BJ (cell line): ENCODE measurements around the gene RNF144B. TPM values are rescaled to one million over a fixed set of nuclear protein-coding genes. Genes with fewer than 3 reads are reported as not detected.
A peak's percentile ranks its signal among the peaks of the same experiment; 100 is the strongest.

Source experiments
- CTCF ChIA-PET: fragments of 350-600 bp; formaldehyde crosslinking; extraction: SDS; loops from one replicate; lab custom pipeline; 2021; ENCODE audit warnings: antibody characterized with exemption, inconsistent platforms; lab: Yijun Ruan, JAX
- POLR2A ChIA-PET: fragments of 300-600 bp; sonication (Branson Sonifier 250); formaldehyde crosslinking; extraction: SDS; loops from one replicate; lab custom pipeline; 2021; ENCODE audit warnings: antibody characterized with exemption; lab: Charles Lee
- DNase-seq: peaks from one replicate; pipeline ENCODE4 v3.0.0-alpha.2; 2011; ENCODE audit warnings: low read depth
- H3K27me3 ChIP-seq: 2 replicates; pipeline ENCODE4 v1.6.0; 2011; ENCODE audit warnings: low read length; ENCODE audit not compliant: control insufficient read depth, insufficient read depth
- H3K36me3 ChIP-seq: 2 replicates; pipeline ENCODE4 v1.5.1; 2011; ENCODE audit warnings: low read length; ENCODE audit not compliant: control insufficient read depth, insufficient read depth
- H3K4me3 ChIP-seq: 2 replicates; pipeline ENCODE4 v1.5.1; 2011; ENCODE audit warnings: low read depth, mild to moderate bottlenecking, control low read depth, low read length
- polyA plus RNA-seq: library from polyadenylated mRNA; depleted of rRNA; stranded (reverse); fragments of >200 nt; gene quantifications from 2 replicates; pipeline ENCODE4 v1.2.3, GENCODE V29; 2011
- TF ChIP-seq, protein P1 (sequence below): IDR thresholded peaks from 2 replicates; pipeline ENCODE4 v1.5.1; 2011; ENCODE audit warnings: low read depth, mild to moderate bottlenecking, control low read depth, inconsistent platforms, low read length, moderate library complexity; ENCODE audit not compliant: insufficient read depth

The RNF144B gene
- polyA plus RNA-seq, 1 experiment, result 1.4 TPM

DNA sequence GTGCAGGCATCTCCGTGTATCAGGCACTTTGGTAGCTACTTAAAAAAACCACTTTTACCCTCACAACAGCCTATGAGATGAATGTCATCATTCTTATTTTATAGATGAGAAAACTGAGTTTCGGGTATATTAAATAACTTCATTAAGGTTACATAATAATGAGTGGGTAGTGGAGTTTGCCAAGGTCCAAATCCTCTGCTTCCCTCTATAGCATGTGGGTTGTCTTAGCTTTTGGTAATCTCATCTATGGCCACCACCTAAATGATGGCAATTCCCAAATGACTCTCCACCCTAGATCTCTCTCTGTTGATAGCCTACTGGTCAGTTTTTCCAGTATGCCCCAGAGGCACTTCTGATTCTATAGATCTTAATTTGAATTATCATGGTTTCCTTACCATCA lies 3.7 kb upstream of the RNF144B start:
- no peaks in the 10 kb centered on the region for H3K27me3 ChIP-seq
- TF ChIP-seq, protein P1, sequence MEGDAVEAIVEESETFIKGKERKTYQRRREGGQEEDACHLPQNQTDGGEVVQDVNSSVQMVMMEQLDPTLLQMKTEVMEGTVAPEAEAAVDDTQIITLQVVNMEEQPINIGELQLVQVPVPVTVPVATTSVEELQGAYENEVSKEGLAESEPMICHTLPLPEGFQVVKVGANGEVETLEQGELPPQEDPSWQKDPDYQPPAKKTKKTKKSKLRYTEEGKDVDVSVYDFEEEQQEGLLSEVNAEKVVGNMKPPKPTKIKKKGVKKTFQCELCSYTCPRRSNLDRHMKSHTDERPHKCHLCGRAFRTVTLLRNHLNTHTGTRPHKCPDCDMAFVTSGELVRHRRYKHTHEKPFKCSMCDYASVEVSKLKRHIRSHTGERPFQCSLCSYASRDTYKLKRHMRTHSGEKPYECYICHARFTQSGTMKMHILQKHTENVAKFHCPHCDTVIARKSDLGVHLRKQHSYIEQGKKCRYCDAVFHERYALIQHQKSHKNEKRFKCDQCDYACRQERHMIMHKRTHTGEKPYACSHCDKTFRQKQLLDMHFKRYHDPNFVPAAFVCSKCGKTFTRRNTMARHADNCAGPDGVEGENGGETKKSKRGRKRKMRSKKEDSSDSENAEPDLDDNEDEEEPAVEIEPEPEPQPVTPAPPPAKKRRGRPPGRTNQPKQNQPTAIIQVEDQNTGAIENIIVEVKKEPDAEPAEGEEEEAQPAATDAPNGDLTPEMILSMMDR, result no peak
- no peaks in the 10 kb centered on the region for H3K36me3 ChIP-seq
- ChIA-PET CTCF (interaction anchor here (1.6 kb wide), 1 partner anchor 12 kb away, joined by 3 read pairs; no protein-coding TSS in a partner anchor), POLR2A (no interaction called here)
- H3K4me3 ChIP-seq, result no peak overlapping the region
- DNase-seq, result no peak

GRCh38 chr6:18384621-18385020 lies 2.5 kb upstream of the RNF144B start:
- TF ChIP-seq, protein P1, result no peak
- no peaks in the 10 kb centered on the region for H3K27me3 ChIP-seq

DNA sequence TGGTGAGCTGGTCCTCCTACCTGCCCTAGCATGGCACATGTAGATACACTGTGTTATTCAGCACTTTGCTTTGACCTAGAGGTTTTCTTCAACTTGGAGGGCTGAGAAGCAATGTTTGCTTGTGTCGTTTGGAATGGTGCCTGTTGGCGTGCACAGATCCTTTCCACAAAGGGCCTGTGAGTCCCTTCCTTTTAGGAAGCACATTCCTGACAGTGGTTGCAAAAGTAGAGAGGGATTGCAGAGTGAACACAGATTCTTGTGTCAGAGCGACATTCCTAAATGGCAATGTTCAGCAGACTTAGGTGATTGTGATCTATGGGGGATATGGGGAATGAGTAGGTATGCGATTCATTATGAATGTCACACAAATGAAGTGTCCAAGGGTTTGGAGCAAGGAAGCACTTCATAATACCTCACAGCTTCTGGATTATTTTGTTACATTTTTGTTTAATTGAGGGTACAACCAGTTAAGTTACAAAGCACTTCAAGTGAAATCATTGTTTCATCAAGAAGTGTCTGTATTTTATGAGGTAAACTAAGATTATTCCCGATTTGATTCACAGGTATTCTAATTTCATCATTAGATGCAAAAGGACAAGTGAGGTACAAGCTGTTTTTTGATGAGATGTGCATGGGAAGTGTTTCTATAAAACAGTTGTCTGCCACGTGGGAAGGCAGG lies 713 bp upstream of the RNF144B start:
- ChIA-PET CTCF (interaction anchor here (0.6 to 1.2 kb wide), 6 partner anchors 11 to 117 kb away, joined by 3 to 4 read pairs (median 4); no protein-coding TSS in a partner anchor), POLR2A (no interaction called here)
- Histone ChIP-seq H3K27me3 (no peaks in the 10 kb centered on the region), H3K36me3 (no peaks in the 10 kb centered on the region), H3K4me3 (no peak overlapping the region)
- DNase-seq, result no peak
- TF ChIP-seq, protein P1, result no peak

More at GRCh38 chr6:18384621-18385020, 2.5 kb upstream of the RNF144B start:
- ChIA-PET POLR2A (no interaction called here), CTCF (no interaction called here)
- Histone ChIP-seq H3K4me3 (no peak overlapping the region), H3K36me3 (no peaks in the 10 kb centered on the region)
- no peak for DNase-seq

- DNase-seq, result no peak
- CTCF ChIA-PET, result interaction anchor here (2.2 kb wide), 1 partner anchor 11 kb away, joined by 5 read pairs; no protein-coding TSS in a partner anchor
- no peaks in the 10 kb centered on the region for H3K36me3 ChIP-seq
- POLR2A ChIA-PET, result no interaction called here
- H3K4me3 ChIP-seq, result peak overlapping the region; percentile 65
- no peaks in the 10 kb centered on the region for H3K27me3 ChIP-seq
- TF ChIP-seq, protein P1, result no peak
Measured at GRCh38 chr6:18388271-18388670, 1.1 kb downstream of the RNF144B start.

GRCh38 chr6:18388942-18389341 lies 1.8 kb downstream of the RNF144B start:
- no peaks in the 10 kb centered on the region for H3K36me3 ChIP-seq
- TF ChIP-seq, protein P1, result no peak
- H3K4me3 ChIP-seq, result peak overlapping the region; percentile 65; the same call in 1 of the 2 replicates
- peak; percentile 50 for DNase-seq
- H3K27me3 ChIP-seq, result no peaks in the 10 kb centered on the region
- ChIA-PET CTCF (interaction anchor here (0.8 to 2.2 kb wide), 2 partner anchors 10 kb away, joined by 3 to 5 read pairs; no protein-coding TSS in a partner anchor), POLR2A (interaction anchor here (1.1 kb wide), 1 partner anchor 234 kb away, joined by 3 read pairs; the partner anchor contains the start of genes KDM1B and TPMT)
